NT2/D1 (cell line): ENCODE measurements around the gene CCDC144A.
"Not testable (repeated sequence)": the region's sequence is repeated elsewhere in the genome, so short reads cannot be mapped to it uniquely, and the experiment has no call there.

Experiments
- YY1 ChIP-seq: IDR thresholded peaks from 2 replicates; pipeline ENCODE4 v1.6.1; 2011; ENCODE audit not compliant: insufficient read length, insufficient read depth
- ZNF274 ChIP-seq: IDR thresholded peaks from 2 replicates; pipeline ENCODE4 v1.6.1; 2011; ENCODE audit warnings: mild to moderate bottlenecking, low read depth, low read length

GRCh38 chr17:16787851-16788250, 97.8 kb downstream of the CCDC144A start:
- TF ChIP-seq ZNF274, YY1: not testable (repeated sequence)
